Loucy (cell line): Measurements from ENCODE around the gene NCKAP5.

ENCODE experiments used
- H2AFZ ChIP-seq: fragments of 200-600 bp; sonication (generic); 2 replicates; pipeline ENCODE4 v1.6.0; 2016; ENCODE audit warnings: antibody characterized with exemption, mild to moderate bottlenecking, low read length, moderate library complexity
- H3F3A ChIP-seq: fragments of 200-600 bp; 2 replicates; pipeline ENCODE4 v1.6.0; 2016; ENCODE audit warnings: antibody characterized with exemption, low read depth, mild to moderate bottlenecking
- H3K27me3 ChIP-seq: fragments of 200-600 bp; sonication (generic); 2 replicates; pipeline ENCODE4 v1.6.1; 2014; ENCODE audit warnings: low read length, mild to moderate bottlenecking; ENCODE audit not compliant: insufficient read depth, poor library complexity, severe bottlenecking
- H3K36me3 ChIP-seq: fragments of 200-600 bp; sonication (generic); 2 replicates; pipeline ENCODE4 v1.6.1; 2016; ENCODE audit warnings: low read length; ENCODE audit not compliant: insufficient read depth
- H3K4me1 ChIP-seq: fragments of 200-600 bp; sonication (generic); 2 replicates; pipeline ENCODE4 v1.5.1; 2014; ENCODE audit warnings: low read length, mild to moderate bottlenecking; ENCODE audit not compliant: insufficient read depth, poor library complexity, severe bottlenecking
- H3K4me2 ChIP-seq: fragments of 200-600 bp; sonication (generic); 2 replicates; pipeline ENCODE4 v1.6.0; 2014; ENCODE audit warnings: antibody characterized with exemption, low read length, low read depth, mild to moderate bottlenecking; ENCODE audit not compliant: poor library complexity, severe bottlenecking
- H3K4me3 ChIP-seq: fragments of 200-600 bp; sonication (generic); 2 replicates; pipeline ENCODE4 v1.5.1; 2014; ENCODE audit warnings: low read length, mild to moderate bottlenecking, mixed read lengths; ENCODE audit not compliant: poor library complexity, severe bottlenecking
- H3K79me2 ChIP-seq: fragments of 200-600 bp; sonication (generic); 2 replicates; pipeline ENCODE4 v1.6.1; 2014; ENCODE audit warnings: low read length; ENCODE audit not compliant: insufficient read depth
- H3K9ac ChIP-seq: fragments of 200-600 bp; sonication (generic); 2 replicates; pipeline ENCODE4 v1.6.0; 2014; ENCODE audit warnings: mild to moderate bottlenecking, low read depth, low read length, moderate library complexity; ENCODE audit not compliant: poor library complexity, severe bottlenecking
- H3K9me2 ChIP-seq: fragments of 200-600 bp; sonication (generic); replicated peaks from 2 replicates; pipeline ENCODE4 v1.6.1; 2016; ENCODE audit warnings: low read depth, low read length, mixed read lengths
- H3K9me3 ChIP-seq: fragments of 200-600 bp; sonication (generic); 2 replicates; pipeline ENCODE4 v1.6.1; 2014; ENCODE audit warnings: mild to moderate bottlenecking, antibody characterized with exemption, low read length, low read depth; ENCODE audit not compliant: insufficient read depth
- H4K20me1 ChIP-seq: fragments of 200-600 bp; sonication (generic); 2 replicates; pipeline ENCODE4 v1.6.0; 2014; ENCODE audit warnings: antibody characterized with exemption, low read length, mild to moderate bottlenecking; ENCODE audit not compliant: insufficient read depth, poor library complexity, severe bottlenecking
- CTCF ChIP-seq: fragments of 200-600 bp; sonication (generic); conservative IDR thresholded peaks from 2 replicates; pipeline ENCODE4 v1.5.1; 2014; ENCODE audit warnings: mild to moderate bottlenecking, antibody characterized with exemption, low read length
- EZH2phosphoT487 ChIP-seq: fragments of 200-600 bp; IDR thresholded peaks from 2 replicates; pipeline ENCODE4 v1.6.1; 2018; ENCODE audit warnings: antibody characterized with exemption, mild to moderate bottlenecking, moderate library complexity, borderline replicate concordance

The NCKAP5 gene

GRCh38 chr2:132645176-132645575 lies 923.1 kb downstream of the NCKAP5 start:
- H3K4me2 ChIP-seq = no peak overlapping the region

GRCh38 chr2:132642415-132642814 lies 925.8 kb downstream of the NCKAP5 start:
- H3K9ac ChIP-seq = no peak overlapping the region
- TF ChIP-seq CTCF = no peak
- no peak for TF ChIP-seq EZH2phosphoT487
- no peaks in the 10 kb centered on the region for H3K9me2 ChIP-seq
- H3K4me3 ChIP-seq = no peak overlapping the region
- H3K27me3 ChIP-seq = no peaks in the 10 kb centered on the region
- no peak overlapping the region for H2AFZ ChIP-seq
- no peaks in the 10 kb centered on the region for H4K20me1 ChIP-seq
- no peaks in the 10 kb centered on the region for H3K79me2 ChIP-seq
- H3K4me1 ChIP-seq = no peaks in the 10 kb centered on the region
- H3K9me3 ChIP-seq = no peaks in the 10 kb centered on the region
- no peak overlapping the region for H3K4me2 ChIP-seq
- no peaks in the 10 kb centered on the region for H3K36me3 ChIP-seq
- H3F3A ChIP-seq = no peaks in the 10 kb centered on the region

More at GRCh38 chr2:132645176-132645575, 923.1 kb downstream of the NCKAP5 start:
- no peak overlapping the region for H2AFZ ChIP-seq
- H3K4me3 ChIP-seq = no peak overlapping the region
- H3K79me2 ChIP-seq = no peaks in the 10 kb centered on the region
- H4K20me1 ChIP-seq = no peaks in the 10 kb centered on the region
- no peaks in the 10 kb centered on the region for H3K9me2 ChIP-seq
- no peaks in the 10 kb centered on the region for H3K27me3 ChIP-seq
- H3K9ac ChIP-seq = no peak overlapping the region
- H3K36me3 ChIP-seq = no peaks in the 10 kb centered on the region
- H3K4me1 ChIP-seq = no peaks in the 10 kb centered on the region
- no peaks in the 10 kb centered on the region for H3F3A ChIP-seq
- no peaks in the 10 kb centered on the region for H3K9me3 ChIP-seq
- no peak for TF ChIP-seq EZH2phosphoT487
- no peak for TF ChIP-seq CTCF

GRCh38 chr2:132641819-132642218 lies 926.4 kb downstream of the NCKAP5 start:
- Histone ChIP-seq H3K4me3 (no peak overlapping the region), H3K79me2 (no peaks in the 10 kb centered on the region), H3K4me1 (no peaks in the 10 kb centered on the region), H3K36me3 (no peaks in the 10 kb centered on the region), H3K9me2 (no peaks in the 10 kb centered on the region), H3K9ac (no peak overlapping the region), H3K9me3 (no peaks in the 10 kb centered on the region), H3F3A (no peaks in the 10 kb centered on the region), H3K27me3 (no peaks in the 10 kb centered on the region), H4K20me1 (no peaks in the 10 kb centered on the region), H3K4me2 (no peak overlapping the region), H2AFZ (no peak overlapping the region)
- TF ChIP-seq EZH2phosphoT487 = no peak
- TF ChIP-seq CTCF = no peak
